IPS-18c (cell line): Measurements from ENCODE around the gene NAPB.

Experiments
- H3K4me3 ChIP-seq: 2 replicates; pipeline ENCODE4 v1.7.0; 2013; ENCODE audit warnings: low read depth, mild to moderate bottlenecking, low read length, moderate library complexity; ENCODE audit not compliant: insufficient read depth
- H3K9me3 ChIP-seq: one replicate; pipeline ENCODE4 v1.6.1; 2013; ENCODE audit warnings: mild to moderate bottlenecking, low read length, moderate library complexity; ENCODE audit not compliant: control insufficient read depth, insufficient read depth

Gene NAPB

DNA sequence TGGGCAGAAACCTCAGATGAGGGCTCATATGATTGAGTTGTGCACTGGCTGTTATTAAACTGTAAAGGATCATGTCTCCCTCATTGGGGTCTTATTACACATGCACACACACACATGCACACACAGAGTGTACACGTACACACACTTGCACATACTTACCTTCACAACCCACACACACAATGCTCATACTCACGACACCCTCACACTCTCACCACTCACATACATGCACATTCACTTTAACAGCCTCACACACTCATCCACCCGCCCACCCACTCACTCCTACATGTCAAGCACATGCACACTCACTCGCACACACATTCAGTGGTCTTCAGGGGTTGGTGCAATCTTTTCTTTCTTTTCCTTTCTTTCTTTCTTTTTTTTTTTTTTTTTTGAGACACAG, 23.6 kb upstream of the NAPB start:
- Histone ChIP-seq H3K4me3 (no peak overlapping the region), H3K9me3 (no peaks in the 10 kb centered on the region)

DNA sequence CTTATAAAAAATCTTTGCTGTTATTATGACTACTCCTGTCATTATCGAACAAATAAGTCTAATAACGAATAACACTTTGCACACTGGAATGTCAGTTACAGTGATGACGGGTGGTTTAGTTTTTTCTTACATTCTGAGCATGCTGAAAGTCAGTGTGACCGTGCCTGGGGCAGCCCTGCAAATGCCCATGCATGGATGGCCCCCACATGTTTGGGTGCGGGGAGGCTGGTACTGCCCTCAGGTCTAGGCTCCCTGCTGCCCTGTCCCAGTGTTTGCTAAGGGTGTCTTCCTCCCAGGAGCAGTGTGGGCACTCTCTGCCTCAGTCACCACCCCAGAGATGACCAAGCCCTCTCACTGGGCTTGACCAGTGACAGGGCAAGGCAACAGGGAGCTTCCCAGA, 21.1 kb upstream of the NAPB start:
- Histone ChIP-seq H3K4me3 (no peak overlapping the region), H3K9me3 (no peaks in the 10 kb centered on the region)

GRCh38 chr20:23441850-23442313, 20.6 kb upstream of the NAPB start:
- H3K9me3 ChIP-seq, result no peaks in the 10 kb centered on the region
- H3K4me3 ChIP-seq, result no peak overlapping the region

- Histone ChIP-seq H3K4me3 (no peak overlapping the region), H3K9me3 (no peaks in the 10 kb centered on the region)
Observed at GRCh38 chr20:23440004-23440403, 18.7 kb upstream of the NAPB start.

- Histone ChIP-seq H3K9me3 (no peaks in the 10 kb centered on the region), H3K4me3 (no peak overlapping the region)
Observed at GRCh38 chr20:23438661-23439060, 17.4 kb upstream of the NAPB start.

DNA sequence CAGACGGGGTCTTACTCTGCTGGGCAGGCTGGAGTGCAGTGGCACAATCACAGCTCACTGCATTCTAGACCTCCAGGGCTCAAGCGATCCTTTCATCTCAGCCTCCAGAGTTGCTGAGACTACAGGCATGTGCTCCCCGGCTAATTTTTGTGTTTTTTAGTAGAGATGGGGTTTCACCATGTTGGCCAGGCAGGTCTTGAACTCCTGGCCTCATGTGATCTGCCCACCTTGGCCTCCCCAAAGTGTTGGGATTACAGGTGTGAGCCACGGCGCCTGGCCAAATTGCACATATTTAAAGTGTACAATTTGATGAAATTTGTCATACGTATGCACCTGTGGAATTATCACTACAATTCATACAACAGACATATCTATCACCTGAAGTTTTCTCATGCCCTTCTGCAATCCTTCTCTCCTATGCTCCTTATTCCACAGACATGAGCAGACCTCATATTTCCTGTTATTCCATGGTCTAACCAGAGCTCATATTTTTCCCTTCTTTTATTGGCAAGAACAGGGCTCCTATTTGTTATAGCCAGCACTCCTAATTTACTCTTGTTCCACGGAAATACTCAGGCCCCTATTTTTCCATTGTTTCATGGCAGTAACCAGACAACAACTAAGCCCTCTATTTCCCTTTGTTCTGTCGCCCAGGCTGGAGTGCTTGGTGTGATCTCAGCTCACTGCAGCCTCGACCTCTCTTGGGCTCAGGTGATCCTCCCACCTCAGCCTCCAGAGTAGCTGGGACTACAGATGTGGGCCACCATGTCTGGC, 16.0 kb upstream of the NAPB start:
- Histone ChIP-seq H3K4me3 (no peak overlapping the region), H3K9me3 (no peaks in the 10 kb centered on the region)

DNA sequence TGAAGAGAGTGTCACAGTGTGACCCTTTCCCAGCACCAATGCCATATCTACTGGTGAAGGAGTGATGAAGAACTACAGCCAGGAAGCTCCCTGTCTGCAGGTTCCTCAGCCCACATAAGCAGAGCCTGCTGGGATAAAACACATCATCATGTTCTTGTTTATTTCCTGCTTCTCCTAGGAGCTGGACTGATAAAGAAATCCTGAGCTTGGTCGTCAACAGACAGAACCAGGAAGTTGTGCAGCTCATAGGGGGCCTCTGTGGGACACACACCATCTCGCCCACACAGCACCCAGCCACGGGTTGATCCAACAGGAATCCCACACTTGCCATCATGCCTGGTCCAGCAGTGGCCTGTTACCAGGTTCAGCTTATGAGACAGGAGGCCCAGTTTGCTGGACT, 15.4 kb upstream of the NAPB start:
- no peaks in the 10 kb centered on the region for H3K9me3 ChIP-seq
- H3K4me3 ChIP-seq, result no peak overlapping the region

DNA sequence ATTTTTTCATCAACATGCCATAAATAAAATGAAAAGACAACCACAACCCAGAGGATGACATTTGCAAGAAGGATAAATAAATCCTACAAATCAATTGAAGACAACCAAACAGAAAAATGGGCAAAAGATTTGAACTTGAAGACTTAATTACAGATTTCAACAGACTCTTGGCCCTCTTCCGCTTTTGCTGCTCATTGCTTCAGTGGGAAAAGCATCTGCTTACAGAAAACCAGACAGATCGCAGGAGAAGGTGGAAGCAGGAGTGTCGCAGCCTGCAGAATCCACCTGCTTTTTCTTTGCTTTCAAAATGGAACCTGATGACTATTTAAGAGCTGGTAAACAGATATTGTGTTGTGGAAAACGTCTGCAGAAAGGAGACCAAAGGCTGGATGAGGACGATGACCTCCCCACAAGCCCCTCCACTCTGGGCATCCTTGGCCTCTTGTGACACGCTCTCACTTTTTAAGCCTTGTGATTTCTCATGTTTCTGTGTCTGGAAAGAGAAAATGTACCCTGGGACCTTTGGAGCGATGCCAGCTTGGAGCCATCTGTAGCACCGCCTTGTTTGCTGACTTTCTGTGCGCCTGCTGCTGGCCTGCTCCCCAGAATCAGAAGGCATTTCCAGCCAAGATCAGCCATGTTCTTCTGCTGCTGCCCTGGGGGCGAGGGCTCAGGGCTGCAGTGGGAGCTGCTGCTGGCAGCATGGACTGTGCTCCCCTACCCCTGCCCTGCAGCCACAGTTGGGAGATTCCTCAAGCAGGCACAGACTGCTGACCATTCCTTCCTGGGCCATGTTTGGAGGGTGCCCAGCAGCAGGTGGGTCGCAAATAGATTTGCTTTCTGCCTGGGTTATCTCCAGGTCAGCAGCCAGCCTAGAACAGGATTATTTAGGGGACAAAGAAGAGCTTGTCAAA, 14.6 kb upstream of the NAPB start:
- Histone ChIP-seq H3K9me3 (no peaks in the 10 kb centered on the region), H3K4me3 (no peak overlapping the region)

- Histone ChIP-seq H3K4me3 (no peak overlapping the region), H3K9me3 (no peaks in the 10 kb centered on the region)
Observed at GRCh38 chr20:23434521-23435313, 13.4 kb upstream of the NAPB start.

GRCh38 chr20:23433628-23434027, 12.3 kb upstream of the NAPB start:
- no peaks in the 10 kb centered on the region for H3K9me3 ChIP-seq

GRCh38 chr20:23425129-23425528, 3.8 kb upstream of the NAPB start:
- no peaks in the 10 kb centered on the region for H3K9me3 ChIP-seq
- H3K4me3 ChIP-seq, result no peak overlapping the region

More at GRCh38 chr20:23433628-23434027, 12.3 kb upstream of the NAPB start:
- H3K4me3 ChIP-seq, result no peak overlapping the region

- Histone ChIP-seq H3K4me3 (peak overlapping the region; percentile 86), H3K9me3 (no peaks in the 10 kb centered on the region)
Observed at GRCh38 chr20:23419995-23420901, 1.0 kb downstream of the NAPB start.

- H3K4me3 ChIP-seq, result peak overlapping the region; percentile 86
- no peaks in the 10 kb centered on the region for H3K9me3 ChIP-seq
Observed at GRCh38 chr20:23419657-23419994, 1.7 kb downstream of the NAPB start.

DNA sequence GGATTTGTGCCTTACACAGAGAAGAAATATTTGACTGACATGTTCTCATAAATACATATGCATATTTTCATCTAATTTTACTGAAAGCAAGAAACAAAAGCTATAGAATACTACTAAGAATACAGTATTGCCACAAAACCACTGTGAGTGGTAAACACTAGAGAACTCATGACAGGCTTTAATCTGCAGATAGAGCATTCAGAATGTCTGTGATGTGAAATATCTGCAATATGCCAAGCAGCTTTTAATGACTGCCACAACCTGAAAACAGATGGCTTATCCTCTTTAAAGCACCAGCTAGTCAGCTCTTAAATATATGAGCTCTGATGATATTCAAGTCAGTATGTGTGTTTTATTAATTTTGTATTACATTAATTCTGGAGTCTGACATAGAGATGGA, 3.4 kb downstream of the NAPB start:
- Histone ChIP-seq H3K4me3 (no peak overlapping the region), H3K9me3 (no peaks in the 10 kb centered on the region)

GRCh38 chr20:23415959-23416583, 5.2 kb downstream of the NAPB start:
- no peaks in the 10 kb centered on the region for H3K9me3 ChIP-seq
- H3K4me3 ChIP-seq, result no peak overlapping the region

DNA sequence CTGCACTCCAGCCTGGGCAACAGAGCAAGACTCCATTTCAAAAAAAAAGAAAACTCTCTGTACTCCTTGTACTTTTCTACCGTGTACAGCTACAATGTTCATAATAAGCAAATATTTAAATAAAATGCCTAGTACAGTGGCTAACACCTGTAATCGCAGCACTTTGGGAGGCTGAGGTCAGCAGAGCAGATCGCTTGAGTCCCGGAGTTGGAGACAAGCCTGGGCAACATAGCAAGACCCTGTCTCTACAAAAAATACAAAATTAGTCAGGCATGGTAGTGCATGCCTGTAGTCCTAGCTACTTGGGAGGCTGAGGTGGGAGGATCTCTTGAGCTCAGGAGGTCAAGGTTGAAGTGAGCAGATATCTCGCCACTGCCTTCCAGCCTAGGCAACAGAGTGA, 5.7 kb downstream of the NAPB start:
- Histone ChIP-seq H3K9me3 (no peaks in the 10 kb centered on the region), H3K4me3 (no peak overlapping the region)
